ENCODE measurements around the gene PIP4K2A.

GRCh38 chr10:22633528-22633927, 80.8 kb downstream of the PIP4K2A start:
- TF ChIP-seq, protein P1, sequence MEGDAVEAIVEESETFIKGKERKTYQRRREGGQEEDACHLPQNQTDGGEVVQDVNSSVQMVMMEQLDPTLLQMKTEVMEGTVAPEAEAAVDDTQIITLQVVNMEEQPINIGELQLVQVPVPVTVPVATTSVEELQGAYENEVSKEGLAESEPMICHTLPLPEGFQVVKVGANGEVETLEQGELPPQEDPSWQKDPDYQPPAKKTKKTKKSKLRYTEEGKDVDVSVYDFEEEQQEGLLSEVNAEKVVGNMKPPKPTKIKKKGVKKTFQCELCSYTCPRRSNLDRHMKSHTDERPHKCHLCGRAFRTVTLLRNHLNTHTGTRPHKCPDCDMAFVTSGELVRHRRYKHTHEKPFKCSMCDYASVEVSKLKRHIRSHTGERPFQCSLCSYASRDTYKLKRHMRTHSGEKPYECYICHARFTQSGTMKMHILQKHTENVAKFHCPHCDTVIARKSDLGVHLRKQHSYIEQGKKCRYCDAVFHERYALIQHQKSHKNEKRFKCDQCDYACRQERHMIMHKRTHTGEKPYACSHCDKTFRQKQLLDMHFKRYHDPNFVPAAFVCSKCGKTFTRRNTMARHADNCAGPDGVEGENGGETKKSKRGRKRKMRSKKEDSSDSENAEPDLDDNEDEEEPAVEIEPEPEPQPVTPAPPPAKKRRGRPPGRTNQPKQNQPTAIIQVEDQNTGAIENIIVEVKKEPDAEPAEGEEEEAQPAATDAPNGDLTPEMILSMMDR (IDR thresholded peaks at IDR 0.05): no peak
- no peak for TF ChIP-seq POLR2AphosphoS5 (IDR thresholded peaks at IDR 0.05)
- no peak for TF ChIP-seq POLR2A (IDR thresholded peaks at IDR 0.05)
- no peak for TF ChIP-seq EP300 (IDR thresholded peaks at IDR 0.05)
